ENCODE data around the gene GFPT2. TPM values are rescaled to one million over a fixed set of nuclear protein-coding genes. Genes with fewer than 3 reads are reported as not detected.

The GFPT2 gene
- polyA plus RNA-seq, 2 of the 4 experiments (the other 2 are of a cell fraction), result 24.4 to 38.0 TPM

- ATAC-seq (no peak), FAIRE-seq (no peak), DNase-seq (ENCODE audit: low read depth in 1 of 2, low spot score in 1 of 2) (no peak)
- Histone ChIP-seq H3K27ac (no peak overlapping the region), H3K4me1 (peaks cover 46% of the 10 kb centered on the region), H3K9me3 (no peaks in the 10 kb centered on the region), H3K4me2 (no peak overlapping the region), H3K4me3 (no peak overlapping the region)
- CTCF ChIA-PET, result interaction anchor here (1.0 to 11.1 kb wide), 7 partner anchors 8 to 133 kb away, joined by 3 to 181 read pairs (median 12); no protein-coding TSS in a partner anchor
- 93% methylated on average over 34 of the region's 34 CpGs for WGBS (ENCODE audit: missing lambda C conversion rate)
- POLR2A ChIA-PET, result interaction anchor here (0.6 kb wide), 1 partner anchor 129 kb away, joined by 7 read pairs; no protein-coding TSS in a partner anchor
- no peak for TF ChIP-seq KDM1A (IDR thresholded peaks at IDR 0.05; ENCODE audit: low read depth)
- no peak for TF ChIP-seq EHMT2 (IDR thresholded peaks at IDR 0.05; ENCODE audit: low read depth)
- no peak for TF ChIP-seq RCOR1 (IDR thresholded peaks at IDR 0.05; ENCODE audit: low read depth, low read length)
- TF ChIP-seq CTCF (IDR thresholded peaks at IDR 0.05), result no peak
- no peak for TF ChIP-seq CBX2 (IDR thresholded peaks at IDR 0.05; ENCODE audit: borderline replicate concordance, low read depth)
- no peak for TF ChIP-seq CHD2 (IDR thresholded peaks at IDR 0.05; ENCODE audit: low read length, partially characterized antibody)
- no peak for TF ChIP-seq SREBF2 (IDR thresholded peaks at IDR 0.05)
- TF ChIP-seq ESRRA (IDR thresholded peaks at IDR 0.05; ENCODE audit: borderline replicate concordance, low read length), result no peak
- TF ChIP-seq ZSCAN20 (CRISPR knock-in tag; IDR thresholded peaks at IDR 0.05), result no peak
- TF ChIP-seq TP53 (CRISPR knock-in tag; IDR thresholded peaks at IDR 0.05), result no peak
- no peak for TF ChIP-seq MAX (IDR thresholded peaks at IDR 0.05)
- TF ChIP-seq USF2 (IDR thresholded peaks at IDR 0.05), result no peak
- TF ChIP-seq HMGXB4 (CRISPR knock-in tag; IDR thresholded peaks at IDR 0.05; ENCODE audit: borderline replicate concordance), result no peak
- no peak for TF ChIP-seq TFCP2L1 (CRISPR knock-in tag; IDR thresholded peaks at IDR 0.05)
- no peak for TF ChIP-seq FOSL2 (IDR thresholded peaks at IDR 0.05)
- TF ChIP-seq FOSL2 (CRISPR knock-in tag; IDR thresholded peaks at IDR 0.05), result no peak
- TF ChIP-seq REST (IDR thresholded peaks at IDR 0.05), result no peak
These were observed 16.7 kb downstream of the GFPT2 start for GRCh38 chr5:180336234-180337020.
